Measurements from ENCODE around the gene ETDA.
"Not testable (repeated sequence)": the region's sequence is repeated elsewhere in the genome, so short reads cannot be mapped to it uniquely, and the experiment has no call there.

ETDA gene

GRCh38 chrX:135252011-135252518 is at the start of gene ETDA:
Gene ETDA (plus strand): TSS chrX:135252061. CDS start chrX:135253277, 1,216 bp downstream.
- not testable (repeated sequence) for DNase-seq

GRCh38 chrX:135206427-135206826 is 45.4 kb upstream of the ETDA start:
- DNase-seq, result not testable (repeated sequence)

DNA sequence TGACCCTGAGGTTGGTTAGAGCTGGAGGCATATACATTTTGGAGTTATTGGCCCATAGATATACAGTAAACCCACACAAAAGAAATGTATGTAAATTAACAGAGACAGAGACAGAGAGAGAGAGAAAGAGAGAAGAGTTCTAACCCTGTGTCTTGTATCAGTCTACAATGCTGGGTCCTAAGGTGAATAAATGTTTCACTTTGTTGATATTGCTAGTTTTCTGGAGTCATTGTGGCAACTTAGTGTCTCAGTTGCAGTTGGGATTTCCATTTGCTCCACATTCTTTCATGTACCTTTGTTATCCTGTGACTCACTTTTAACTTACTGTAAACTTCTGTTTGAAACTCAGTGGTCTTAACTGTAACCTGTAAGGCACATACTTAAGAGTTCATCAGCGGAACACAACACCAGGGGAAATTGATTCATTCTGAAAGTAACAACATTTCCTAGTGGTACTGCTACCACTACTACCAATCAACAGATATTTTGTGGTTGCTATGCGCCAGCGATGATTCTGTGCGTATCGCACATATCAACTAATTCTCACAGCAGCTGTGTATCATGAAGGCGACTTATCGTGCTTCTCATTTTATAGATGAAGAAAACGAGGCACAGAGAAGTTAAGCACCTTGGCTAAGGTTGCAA is 38.5 kb upstream of the ETDA start:
- no peak for DNase-seq

GRCh38 chrX:135245989-135246388 is 5.9 kb upstream of the ETDA start:
- not testable (repeated sequence) for DNase-seq

GRCh38 chrX:135256087-135256684 is 4.3 kb downstream of the ETDA start:
- not testable (repeated sequence) for DNase-seq

- no peak for DNase-seq
Observed at GRCh38 chrX:135256923-135257322, 5.1 kb downstream of the ETDA start.

DNA sequence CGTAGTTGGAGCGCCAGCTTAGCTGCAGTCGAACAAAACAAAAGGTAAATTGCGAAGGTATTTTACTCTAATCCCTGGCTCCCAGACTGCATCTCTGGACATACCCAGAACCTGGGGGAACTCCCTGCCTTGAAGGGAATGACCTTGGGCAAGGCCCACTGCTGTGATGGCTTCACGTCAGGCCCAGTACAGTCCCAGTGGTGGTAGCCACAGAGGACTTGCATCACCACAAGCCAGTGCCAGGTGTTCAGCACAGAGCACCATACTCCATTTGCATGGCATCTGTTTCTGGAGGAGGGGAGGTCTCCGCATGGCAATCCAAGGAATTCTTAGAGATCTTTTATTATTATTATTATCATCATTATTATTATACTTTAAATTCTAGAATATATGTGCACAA is 5.6 kb downstream of the ETDA start:
- no peak for DNase-seq

DNA sequence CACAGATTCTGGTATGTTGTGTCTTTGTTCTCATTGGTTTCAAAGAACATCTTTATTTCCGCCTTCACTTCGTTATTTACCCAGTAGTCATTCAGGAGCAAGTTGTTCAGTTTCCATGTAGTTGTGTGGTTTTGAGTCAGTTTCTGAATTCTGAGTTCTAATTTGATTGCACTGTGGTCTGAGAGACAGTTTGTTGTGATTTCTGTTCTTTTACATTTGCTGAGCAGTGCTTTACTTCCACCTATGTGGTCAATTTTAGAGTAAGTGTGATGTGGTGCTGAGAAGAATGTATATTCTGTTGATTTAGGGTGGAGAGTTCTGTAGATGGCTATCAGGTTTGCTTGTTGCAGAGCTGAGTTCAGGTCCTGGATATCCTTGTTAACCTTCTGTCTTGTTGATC is 9.1 kb downstream of the ETDA start:
- DNase-seq, result not testable (repeated sequence)

DNA sequence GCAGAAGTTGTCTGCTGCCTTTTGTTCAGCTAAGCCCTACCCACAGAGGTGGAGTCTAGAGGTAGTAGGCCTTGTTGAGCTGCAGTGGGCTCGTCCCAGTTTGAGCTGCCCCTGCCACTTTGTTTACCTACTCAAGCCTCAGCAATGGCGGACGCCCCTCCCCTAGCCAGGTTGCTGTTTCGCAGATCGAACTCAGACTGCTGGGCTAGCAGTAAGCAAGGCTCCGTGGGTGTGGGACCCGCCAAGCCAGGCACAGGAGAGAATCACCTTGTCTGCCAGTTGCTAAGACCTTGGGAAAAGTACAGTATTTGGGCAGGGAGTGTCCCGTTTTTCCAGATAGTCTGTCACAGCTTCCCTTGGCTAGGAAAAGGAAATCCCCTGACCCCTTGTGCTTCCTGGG is 11.5 kb downstream of the ETDA start:
- DNase-seq, result not testable (repeated sequence)

DNA sequence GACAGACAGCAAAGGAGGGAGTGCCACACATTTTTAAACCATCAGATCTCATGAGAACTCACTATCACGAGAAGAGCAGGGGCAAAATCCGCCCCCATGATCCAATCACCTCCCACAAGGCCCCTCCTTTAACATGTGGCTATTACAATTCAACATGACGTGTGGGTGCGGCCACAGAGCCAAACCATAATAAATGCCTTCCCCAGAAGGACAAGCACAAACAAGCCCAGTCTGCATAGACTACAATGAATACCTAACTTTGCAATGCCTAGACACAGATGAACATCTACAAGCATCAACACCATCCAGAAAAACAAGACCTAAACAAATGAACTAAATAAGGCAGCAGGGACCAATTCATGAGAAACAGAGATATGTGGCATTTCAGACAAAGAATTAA is 12.3 kb downstream of the ETDA start:
- DNase-seq, result no peak

GRCh38 chrX:135273162-135273561 is 21.3 kb downstream of the ETDA start:
- DNase-seq, result no peak

DNA sequence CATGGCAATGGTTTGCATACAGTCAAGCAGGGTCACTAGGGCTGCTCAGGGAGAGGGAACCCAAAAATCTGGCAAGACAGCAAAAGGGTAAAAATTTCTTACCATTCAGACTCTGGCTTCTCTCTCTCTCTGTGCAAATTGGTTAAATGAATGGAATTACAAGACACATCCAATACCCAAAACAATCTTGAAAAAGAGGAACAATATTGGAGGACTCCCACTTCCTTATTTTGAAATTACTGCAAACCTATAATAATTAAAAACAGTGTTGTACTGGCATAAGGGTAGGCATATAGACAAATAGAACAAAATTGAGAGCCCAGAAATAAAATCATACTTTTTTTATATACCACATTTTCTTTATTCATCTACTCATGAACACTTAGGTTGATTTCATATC is 24.1 kb downstream of the ETDA start:
- DNase-seq, result no peak

GRCh38 chrX:135287266-135287823 is 35.5 kb downstream of the ETDA start:
- no peak for DNase-seq

GRCh38 chrX:135295238-135295943 is 43.5 kb downstream of the ETDA start:
- no peak for DNase-seq

GRCh38 chrX:135295944-135296305 is 44.1 kb downstream of the ETDA start:
- DNase-seq, result no peak

DNA sequence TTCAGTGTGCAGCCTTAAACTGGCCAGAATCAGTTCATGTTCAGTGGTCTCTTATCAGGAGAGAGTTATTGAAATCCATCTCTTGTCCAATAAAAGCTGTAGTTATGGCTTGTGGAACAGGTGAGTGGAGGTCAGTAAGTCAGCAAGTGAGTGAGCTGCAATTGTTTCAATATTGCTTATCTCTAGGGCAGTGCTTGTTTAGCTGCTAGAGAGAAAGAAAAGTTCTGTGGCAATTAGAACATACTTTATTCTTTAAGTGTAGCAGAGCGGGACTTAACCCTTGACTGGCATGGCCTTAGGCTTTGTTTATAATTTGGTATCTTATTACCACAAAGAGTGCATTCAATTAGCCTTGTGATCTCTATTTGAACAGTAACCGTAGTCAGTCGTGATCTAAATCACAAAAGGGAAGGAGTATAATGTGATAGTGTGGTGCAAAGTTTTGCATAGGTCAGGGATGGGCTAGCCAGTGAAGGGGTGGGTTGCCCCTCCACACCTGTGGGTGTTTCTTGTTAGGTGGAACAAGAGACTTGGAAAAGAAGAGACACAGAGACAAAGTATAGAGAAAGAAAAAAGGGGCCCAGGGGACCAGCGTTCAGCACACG is 50.5 kb downstream of the ETDA start:
- no peak for DNase-seq
